Measurements from ENCODE around the gene ZC3H10.

- TF ChIP-seq SP1 (IDR thresholded peaks at IDR 0.05) = no peak
- TF ChIP-seq PKNOX1 (IDR thresholded peaks at IDR 0.05) = no peak
- no peak for TF ChIP-seq FOXA1 (IDR thresholded peaks at IDR 0.05)
- no peak for TF ChIP-seq ZNF384 (IDR thresholded peaks at IDR 0.05)
- TF ChIP-seq FOXM1 (IDR thresholded peaks at IDR 0.05; ENCODE audit: borderline replicate concordance) = no peak
- no peak for TF ChIP-seq BHLHE40 (IDR thresholded peaks at IDR 0.05; ENCODE audit: borderline replicate concordance)
- TF ChIP-seq TARDBP (IDR thresholded peaks at IDR 0.05) = no peak
- TF ChIP-seq LEF1 (IDR thresholded peaks at IDR 0.05; ENCODE audit: borderline replicate concordance) = no peak
- no peak for TF ChIP-seq HDGF (IDR thresholded peaks at IDR 0.05; ENCODE audit: borderline replicate concordance)
- TF ChIP-seq ARNT (IDR thresholded peaks at IDR 0.05) = no peak
- TF ChIP-seq NFRKB (IDR thresholded peaks at IDR 0.05) = no peak
- TF ChIP-seq SUZ12 (IDR thresholded peaks at IDR 0.05) = no peak
- TF ChIP-seq FOXK2 (IDR thresholded peaks at IDR 0.05) = no peak
Observed at GRCh38 chr12:56078427-56078826, 39.6 kb upstream of the ZC3H10 start.

Data from HEK293T (cell line).